ACHN (cell line): ENCODE measurements around the gene TTC17.
A peak's percentile ranks its signal among the peaks of the same experiment; 100 is the strongest.
"Not testable (repeated sequence)": the region's sequence is repeated elsewhere in the genome, so short reads cannot be mapped to it uniquely, and the experiment has no call there.

Source experiments
- DNase-seq: peaks from one replicate; pipeline ENCODE4 v3.0.0-alpha.2; 2015
- in situ Hi-C: cut with HindIII; loops from 2 replicates; pipeline ENCODE4 v1.10.0; 2017; ENCODE audit warnings: low sequenced_read_pairs, low pct_ligation_motif_present, low pct_unique_long_range_greater_than_20kb

TTC17 gene

GRCh38 chr11:43358801-43359421 is at the start of gene TTC17:
Gene TTC17, plus strand, starts transcription at chr11:43358920. Its CDS starts 35 bp downstream, at chr11:43358955.
- DNase-seq, result peak; percentile 91
- in situ Hi-C loops, result no loop called here

- in situ Hi-C loops, result no loop called here
- DNase-seq, result peak; percentile 93
Observed at GRCh38 chr11:43311791-43312607, 46.7 kb upstream of the TTC17 start, which contains the start of gene API5. Gene API5, plus strand, starts transcription at chr11:43311996. Its CDS starts 132 bp downstream, at chr11:43312128.

- no peak for DNase-seq
- in situ Hi-C loops, result no loop called here
Observed at GRCh38 chr11:43315966-43316365, 42.8 kb upstream of the TTC17 start.

- DNase-seq, result peak; percentile 69
- in situ Hi-C loops, result no loop called here
Observed at GRCh38 chr11:43316451-43316850, 42.3 kb upstream of the TTC17 start.

GRCh38 chr11:43327987-43328386 is 30.7 kb upstream of the TTC17 start:
- peak; percentile 33 for DNase-seq
- in situ Hi-C loops, result no loop called here

DNA sequence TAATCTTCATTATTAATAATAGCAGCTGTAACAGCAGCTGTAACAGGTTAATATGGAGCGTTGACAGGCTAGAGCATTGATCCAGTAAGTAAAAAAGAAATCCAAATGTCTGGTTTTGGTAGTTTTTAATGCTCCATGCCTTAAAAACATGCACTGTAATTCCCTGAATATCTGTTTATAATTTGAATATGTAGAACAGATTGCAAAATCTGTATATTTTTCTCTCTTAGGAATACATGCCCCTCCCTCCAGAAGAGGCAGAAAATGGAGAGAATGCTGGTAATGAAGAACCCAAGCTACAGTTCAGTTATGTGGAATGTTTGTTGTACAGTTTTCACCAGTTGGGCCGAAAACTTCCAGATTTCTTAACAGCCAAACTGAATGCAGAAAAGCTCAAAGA is 30.2 kb upstream of the TTC17 start:
- no peak for DNase-seq
- in situ Hi-C loops, result no loop called here

DNA sequence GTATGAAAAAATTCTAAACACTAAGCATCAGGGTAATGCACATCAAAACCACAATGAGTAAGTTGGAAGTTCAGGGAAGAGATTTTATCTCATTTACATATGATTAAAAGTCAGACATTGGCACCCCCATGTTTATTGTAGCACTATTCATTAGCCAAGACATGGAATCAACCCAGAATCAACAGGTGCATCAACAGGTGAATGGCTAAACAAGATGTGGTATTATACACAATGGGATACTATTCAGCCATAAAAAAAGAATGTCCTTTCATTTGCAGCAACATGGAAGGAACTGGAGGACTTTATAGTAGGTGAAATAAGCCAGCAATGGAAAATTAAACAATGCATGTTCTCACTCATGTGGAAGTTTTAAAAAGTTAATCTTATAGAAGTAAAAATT is 17.6 kb upstream of the TTC17 start:
- in situ Hi-C loops, result no loop called here

GRCh38 chr11:43351426-43351825 is 7.3 kb upstream of the TTC17 start:
- DNase-seq, in situ Hi-C loops: not testable (repeated sequence)

More for the DNA sequence above, 17.6 kb upstream of the TTC17 start:
- DNase-seq, result no peak

- no peak for DNase-seq
- in situ Hi-C loops, result no loop called here
Observed at GRCh38 chr11:43354311-43354710, 4.4 kb upstream of the TTC17 start.

DNA sequence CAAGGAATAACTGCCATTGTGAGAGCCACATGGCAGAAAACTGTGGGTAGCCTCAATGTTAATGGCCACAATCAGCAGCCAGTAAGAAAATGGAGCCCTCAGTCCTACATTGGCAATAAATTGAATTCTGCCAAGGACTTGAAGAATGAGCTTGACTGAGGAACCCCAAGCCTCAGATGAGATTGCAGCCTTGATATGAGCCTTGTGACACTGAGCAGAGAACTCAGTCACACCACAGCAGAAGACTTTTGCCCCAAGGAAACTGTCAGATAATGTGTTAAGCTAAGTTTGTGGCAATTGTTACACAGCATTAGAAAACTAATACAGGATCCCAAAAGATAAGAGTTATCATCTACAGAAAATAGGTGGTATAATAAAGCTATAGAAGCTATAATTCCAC is 2.4 kb upstream of the TTC17 start:
- in situ Hi-C loops, result no loop called here
- DNase-seq, result no peak

DNA sequence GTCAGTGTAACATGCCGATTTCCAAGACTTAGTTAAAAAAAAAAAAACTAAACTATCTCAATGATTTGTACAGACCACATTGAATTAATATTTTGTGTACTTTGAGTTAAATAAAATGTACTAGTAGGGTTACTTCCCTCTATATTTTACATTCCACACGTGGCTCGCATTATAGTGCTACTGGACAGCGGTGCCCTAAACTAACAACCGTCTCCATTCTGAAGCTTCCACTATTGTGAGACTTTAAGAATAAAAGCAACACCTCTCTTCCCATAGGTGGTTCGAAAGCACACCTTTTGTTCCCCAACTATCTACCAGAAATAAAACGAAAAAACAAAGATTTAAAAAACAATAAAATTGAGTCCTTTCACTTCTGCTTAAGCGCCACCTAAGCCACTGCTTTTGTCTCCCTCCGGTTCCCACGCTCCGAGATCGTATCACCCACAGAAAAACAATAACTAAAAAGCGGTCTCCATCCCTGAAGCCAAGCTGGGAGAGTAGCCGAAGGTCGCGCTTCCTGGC is 380 bp upstream of the TTC17 start:
- in situ Hi-C loops, result no loop called here
- DNase-seq, result peak; percentile 7

DNA sequence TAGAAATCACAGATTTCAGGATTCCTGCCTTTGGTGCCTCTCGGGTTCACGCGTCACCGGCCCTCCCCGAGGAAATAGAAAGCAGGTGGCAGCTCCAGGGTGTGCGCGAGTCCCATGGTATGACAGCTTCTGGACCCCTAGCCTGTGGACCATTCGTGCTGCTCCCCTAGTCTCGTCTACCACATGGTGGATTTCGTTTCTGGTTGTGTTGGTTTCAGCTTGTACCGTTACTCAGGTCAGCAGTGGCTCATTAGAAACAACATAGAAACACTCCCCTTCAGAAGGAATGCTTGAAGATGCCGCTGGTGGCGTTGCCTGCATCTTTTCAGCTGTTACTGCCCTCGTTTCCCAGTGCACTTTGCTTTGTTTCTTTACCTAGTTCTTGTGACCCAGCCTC is 700 bp downstream of the TTC17 start:
- in situ Hi-C loops, result no loop called here
- DNase-seq, result peak; percentile 42

DNA sequence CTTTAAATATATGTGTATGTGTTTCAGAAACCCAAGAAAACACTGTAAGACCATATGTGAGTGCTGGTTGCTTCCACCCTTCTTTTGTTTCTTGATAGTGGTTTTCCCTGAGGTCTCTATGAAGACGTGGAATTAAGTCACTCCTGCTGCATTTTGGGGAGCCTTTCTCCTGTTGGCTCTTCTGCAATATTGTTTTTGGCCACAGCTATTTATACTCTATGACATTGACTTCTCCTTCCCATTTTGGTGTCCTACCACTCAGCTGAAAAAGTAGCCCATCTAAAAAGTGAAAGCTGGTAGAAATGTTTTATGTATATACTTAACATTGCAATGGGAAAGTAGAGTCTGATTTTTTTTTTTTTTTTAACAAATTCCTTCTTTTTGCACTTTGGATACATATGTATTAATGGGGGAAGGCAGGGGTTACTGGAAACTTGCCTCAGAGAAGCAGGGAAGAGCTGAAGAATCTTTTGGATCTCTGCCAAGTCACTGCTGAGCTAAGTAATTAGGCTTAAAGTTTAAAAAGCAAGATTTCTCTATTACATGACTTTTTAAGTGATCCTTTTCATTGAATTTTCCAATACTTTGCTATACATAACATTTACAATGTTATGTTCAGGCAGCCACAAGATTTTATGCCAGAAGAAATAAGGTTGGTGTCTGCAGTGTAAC is 1.8 kb downstream of the TTC17 start:
- DNase-seq, result peak; percentile 12

GRCh38 chr11:43366677-43367076 is 8.0 kb downstream of the TTC17 start:
- in situ Hi-C loops, result no loop called here
- no peak for DNase-seq

More for the DNA sequence above, 1.8 kb downstream of the TTC17 start:
- in situ Hi-C loops, result no loop called here

- in situ Hi-C loops, result no loop called here
- no peak for DNase-seq
Observed at GRCh38 chr11:43367382-43368178, 8.9 kb downstream of the TTC17 start.

DNA sequence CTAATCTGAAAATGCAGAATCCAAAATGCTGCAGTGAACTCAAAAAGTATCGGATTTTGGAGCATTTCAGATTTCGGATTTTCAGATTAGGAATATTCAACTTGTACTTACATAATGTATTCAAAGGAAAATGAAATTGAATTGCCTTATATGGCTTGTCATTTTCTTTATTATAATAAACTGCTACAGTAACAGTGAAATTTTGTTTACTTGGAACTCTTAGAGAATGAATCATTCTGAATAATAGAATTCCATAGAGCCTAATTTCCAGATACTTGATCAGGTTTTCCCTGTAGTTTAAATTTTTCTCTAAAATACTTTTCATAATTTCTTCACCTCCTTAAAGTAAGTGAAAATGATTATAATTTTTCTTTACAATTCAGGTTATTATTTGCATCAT is 17.3 kb downstream of the TTC17 start:
- in situ Hi-C loops, result no loop called here
- no peak for DNase-seq

- DNase-seq, result no peak
- in situ Hi-C loops, result no loop called here
Observed at GRCh38 chr11:43376594-43376993, 17.9 kb downstream of the TTC17 start.

DNA sequence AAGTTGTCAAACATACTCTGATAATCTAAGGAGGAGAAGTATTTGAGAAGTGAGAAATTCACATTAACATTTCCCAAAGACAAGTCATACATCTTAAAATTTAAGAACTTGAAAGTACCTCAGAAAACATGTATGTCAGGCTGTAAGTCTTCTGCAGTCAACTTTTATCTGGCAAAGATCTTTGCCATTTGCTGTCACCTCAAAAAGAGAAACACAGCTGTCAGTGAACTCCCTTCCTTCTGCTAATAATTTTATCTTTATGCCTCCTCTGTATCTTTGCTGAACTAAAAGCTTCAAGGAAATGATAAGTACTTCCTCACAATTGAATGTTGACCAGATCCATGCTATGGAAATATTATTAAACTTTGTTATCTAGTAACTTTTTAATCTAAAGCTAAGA is 18.7 kb downstream of the TTC17 start:
- DNase-seq, result no peak
- in situ Hi-C loops, result no loop called here
